ENCODE measurements around the gene ZSWIM5. TPM values are rescaled to one million over a fixed set of nuclear protein-coding genes. Genes with fewer than 3 reads are reported as not detected.
"Not testable (repeated sequence)": the region's sequence is repeated elsewhere in the genome, so short reads cannot be mapped to it uniquely, and the experiment has no call there.

The ZSWIM5 gene
- total and polyA plus RNA-seq, 4 donors: 0.67 to 2.9 (median 1.3) TPM

- no peak for TF ChIP-seq TAF1 (conservative IDR thresholded peaks at IDR 0.05)
Measured at GRCh38 chr1:45238846-45239245, 32.4 kb upstream of the ZSWIM5 start (continued).

- TF ChIP-seq YY1 (IDR thresholded peaks at IDR 0.05) (no peak), EGR1 (IDR thresholded peaks at IDR 0.05; ENCODE audit: low read depth in 2 of 2) (no peak), FOXA1 (IDR thresholded peaks at IDR 0.05) (no peak)
- 91% methylated on average over 1 of the region's 1 CpG for WGBS
- Histone ChIP-seq H3K27me3 (ENCODE audit: control insufficient read depth in 4 of 4, insufficient read depth in 4 of 4, low read length in 3 of 4) (no peaks in the 10 kb centered on the region), H3K27ac (ENCODE audit: low read depth in 1 of 2, low read length in 2 of 2) (no peak overlapping the region), H3K4me1 (ENCODE audit: control insufficient read depth in 4 of 4, insufficient read depth in 4 of 4, low read length in 3 of 4) (no peaks in the 10 kb centered on the region), H3K4me3 (ENCODE audit: low read depth in 1 of 3, low read length in 3 of 3) (no peak overlapping the region), H3K36me3 (ENCODE audit: control insufficient read depth in 4 of 4, insufficient read depth in 3 of 4, low read depth in 1 of 4, low read length in 3 of 4) (no peaks in the 10 kb centered on the region), H3K9me3 (ENCODE audit: control insufficient read depth in 4 of 4, low read length in 3 of 4) (no peaks in the 10 kb centered on the region), H3K9ac (ENCODE audit: low read depth in 1 of 2, low read length in 2 of 2) (no peak overlapping the region)
- DNase-seq (ENCODE audit: low spot score): no peak
Measured at GRCh38 chr1:45236136-45236535, 29.7 kb upstream of the ZSWIM5 start.

- Histone ChIP-seq H3K9ac (ENCODE audit: low read depth in 1 of 2, low read length in 2 of 2) (no peak overlapping the region), H3K4me3 (ENCODE audit: low read depth in 1 of 3, low read length in 3 of 3) (no peak overlapping the region), H3K27me3 (ENCODE audit: control insufficient read depth in 4 of 4, insufficient read depth in 4 of 4, low read length in 3 of 4) (no peaks in the 10 kb centered on the region), H3K36me3 (ENCODE audit: control insufficient read depth in 4 of 4, insufficient read depth in 3 of 4, low read depth in 1 of 4, low read length in 3 of 4) (no peaks in the 10 kb centered on the region), H3K9me3 (ENCODE audit: control insufficient read depth in 4 of 4, low read length in 3 of 4) (no peaks in the 10 kb centered on the region), H3K4me1 (ENCODE audit: control insufficient read depth in 4 of 4, insufficient read depth in 4 of 4, low read length in 3 of 4) (no peaks in the 10 kb centered on the region), H3K27ac (ENCODE audit: low read depth in 1 of 2, low read length in 2 of 2) (no peak overlapping the region)
- 28% methylated on average over 1 of the region's 1 CpG for WGBS
- TF ChIP-seq HNF4G (IDR thresholded peaks at IDR 0.05): no peak
- peak; percentile 76 to 83 for TF ChIP-seq RAD21 (IDR thresholded peaks at IDR 0.05)
- TF ChIP-seq CTCF (IDR thresholded peaks at IDR 0.05; ENCODE audit: low read depth, low read length, missing input control): peak; percentile 45
- DNase-seq (ENCODE audit: low spot score): no peak
Measured at GRCh38 chr1:45230537-45230936, 24.1 kb upstream of the ZSWIM5 start.

- WGBS: 84% methylated on average over 5 of the region's 5 CpGs
- no peak for TF ChIP-seq EGR1 (IDR thresholded peaks at IDR 0.05; ENCODE audit: low read depth in 2 of 2)
- no peak for TF ChIP-seq MAX (IDR thresholded peaks at IDR 0.05)
- no peak for TF ChIP-seq SP1 (IDR thresholded peaks at IDR 0.05)
- TF ChIP-seq TAF1 (conservative IDR thresholded peaks at IDR 0.05): no peak
- TF ChIP-seq RAD21 (IDR thresholded peaks at IDR 0.05): no peak
- no peak for TF ChIP-seq NR2F2 (IDR thresholded peaks at IDR 0.05)
- no peak for TF ChIP-seq ATF3 (IDR thresholded peaks at IDR 0.05)
- no peak for TF ChIP-seq YY1 (IDR thresholded peaks at IDR 0.05)
- Histone ChIP-seq H3K36me3 (ENCODE audit: control insufficient read depth in 4 of 4, insufficient read depth in 3 of 4, low read depth in 1 of 4, low read length in 3 of 4) (no peaks in the 10 kb centered on the region), H3K9ac (ENCODE audit: low read depth in 1 of 2, low read length in 2 of 2) (no peak overlapping the region), H3K9me3 (ENCODE audit: control insufficient read depth in 4 of 4, low read length in 3 of 4) (no peaks in the 10 kb centered on the region), H3K27ac (ENCODE audit: low read depth in 1 of 2, low read length in 2 of 2) (no peak overlapping the region), H3K27me3 (ENCODE audit: control insufficient read depth in 4 of 4, insufficient read depth in 4 of 4, low read length in 3 of 4) (no peaks in the 10 kb centered on the region), H3K4me3 (ENCODE audit: low read depth in 1 of 3, low read length in 3 of 3) (no peak overlapping the region), H3K4me1 (ENCODE audit: control insufficient read depth in 4 of 4, insufficient read depth in 4 of 4, low read length in 3 of 4) (no peaks in the 10 kb centered on the region)
- DNase-seq (ENCODE audit: low spot score): no peak
Measured at GRCh38 chr1:45225598-45225997, 19.2 kb upstream of the ZSWIM5 start.

GRCh38 chr1:45223710-45224109 is 17.3 kb upstream of the ZSWIM5 start:
- H3K27ac ChIP-seq (ENCODE audit: low read depth in 1 of 2, low read length in 2 of 2); H3K27me3 ChIP-seq (ENCODE audit: control insufficient read depth in 4 of 4, insufficient read depth in 4 of 4, low read length in 3 of 4); H3K4me3 ChIP-seq (ENCODE audit: low read depth in 1 of 3, low read length in 3 of 3); H3K9ac ChIP-seq (ENCODE audit: low read depth in 1 of 2, low read length in 2 of 2); H3K4me1 ChIP-seq (ENCODE audit: control insufficient read depth in 4 of 4, insufficient read depth in 4 of 4, low read length in 3 of 4); H3K9me3 ChIP-seq (ENCODE audit: control insufficient read depth in 4 of 4, low read length in 3 of 4); DNase-seq (ENCODE audit: low spot score); H3K36me3 ChIP-seq (ENCODE audit: control insufficient read depth in 4 of 4, insufficient read depth in 3 of 4, low read depth in 1 of 4, low read length in 3 of 4): not testable (repeated sequence)
- 88% methylated on average over 8 of the region's 9 CpGs for WGBS

Data from liver (tissue), 9 donors.